ENCODE data around the gene RBM6. TPM values are rescaled to one million over a fixed set of nuclear protein-coding genes. Genes with fewer than 3 reads are reported as not detected.

Gene RBM6
- total and polyA plus RNA-seq, 2 experiments from 2014 or later = 31.8 to 53.7 TPM

GRCh38 chr3:49925485-49925884, 14.5 kb upstream of the RBM6 start:
- in situ Hi-C loops (cut with MboI) = no loop called here
- peaks cover 39% of the 10 kb centered on the region; the same call in 1 of the 2 replicates for H3K79me2 ChIP-seq (ENCODE audit: insufficient read depth)
- no peaks in the 10 kb centered on the region for H3K9me2 ChIP-seq (ENCODE audit: insufficient read depth)
- 96 to 100% methylated on average over 2 of the region's 2 CpGs for WGBS, 2 experiments (ENCODE audit: low coverage in 1 of 2, low lambda C conversion rate in 2 of 2, missing lambda C conversion rate in 2 of 2)
- H3K4me3 ChIP-seq = no peak overlapping the region
- H4K20me1 ChIP-seq (ENCODE audit: insufficient read depth) = no peaks in the 10 kb centered on the region
- H2AFZ ChIP-seq = no peak overlapping the region
- no peaks in the 10 kb centered on the region for H3K27me3 ChIP-seq (replicated peaks; ENCODE audit: insufficient read depth)
- DNase-seq = no peak
- H3K9ac ChIP-seq = no peak overlapping the region
- H3K4me1 ChIP-seq (ENCODE audit: insufficient read depth) = peaks cover 11% of the 10 kb centered on the region
- TF ChIP-seq EZH2 (IDR thresholded peaks at IDR 0.05; ENCODE audit: insufficient read depth, poor library complexity, severe bottlenecking) (no peak), EZH2phosphoT487 (IDR thresholded peaks at IDR 0.05; ENCODE audit: insufficient read depth, low read depth) (no peak)
- H3K9me3 ChIP-seq (ENCODE audit: low read depth) = no peaks in the 10 kb centered on the region
- H3K4me2 ChIP-seq (ENCODE audit: unreplicated experiment) = no peak overlapping the region
- no peak overlapping the region for H3K27ac ChIP-seq
- 0 out of 2 replicates have a peak, but pooled peaks cover 6% of the 10 kb centered on the region for H3F3A ChIP-seq (ENCODE audit: insufficient read depth)
- H3K36me3 ChIP-seq (ENCODE audit: low read depth) = no peaks in the 10 kb centered on the region

GRCh38 chr3:49926117-49926728, 13.7 kb upstream of the RBM6 start:
- Histone ChIP-seq H2AFZ (no peak overlapping the region), H3K4me1 (ENCODE audit: insufficient read depth) (peaks cover 11% of the 10 kb centered on the region), H3K27me3 (replicated peaks; ENCODE audit: insufficient read depth) (no peaks in the 10 kb centered on the region), H4K20me1 (ENCODE audit: insufficient read depth) (no peaks in the 10 kb centered on the region), H3K9me2 (ENCODE audit: insufficient read depth) (no peaks in the 10 kb centered on the region), H3F3A (ENCODE audit: insufficient read depth) (0 out of 2 replicates have a peak, but pooled peaks cover 8% of the 10 kb centered on the region), H3K4me3 (no peak overlapping the region), H3K9ac (no peak overlapping the region), H3K79me2 (ENCODE audit: insufficient read depth) (peaks cover 39% of the 10 kb centered on the region; the same call in 1 of the 2 replicates), H3K4me2 (ENCODE audit: unreplicated experiment) (no peak overlapping the region), H3K9me3 (ENCODE audit: low read depth) (no peaks in the 10 kb centered on the region), H3K27ac (no peak overlapping the region), H3K36me3 (ENCODE audit: low read depth) (no peaks in the 10 kb centered on the region)
- in situ Hi-C loops (cut with MboI) = no loop called here
- no peak for TF ChIP-seq EZH2 (IDR thresholded peaks at IDR 0.05; ENCODE audit: insufficient read depth, poor library complexity, severe bottlenecking)
- no peak for TF ChIP-seq EZH2phosphoT487 (IDR thresholded peaks at IDR 0.05; ENCODE audit: insufficient read depth, low read depth)
- DNase-seq = no peak
- 94 to 95% methylated on average over 4 of the region's 4 CpGs for WGBS, 2 experiments (ENCODE audit: low coverage in 1 of 2, low lambda C conversion rate in 2 of 2, missing lambda C conversion rate in 2 of 2)

GRCh38 chr3:49927798-49928197, 12.2 kb upstream of the RBM6 start:
- H3K36me3 ChIP-seq (ENCODE audit: low read depth) = no peaks in the 10 kb centered on the region
- no peak overlapping the region for H3K4me2 ChIP-seq (ENCODE audit: unreplicated experiment)
- H3K9ac ChIP-seq = no peak overlapping the region
- H3K79me2 ChIP-seq (ENCODE audit: insufficient read depth) = peaks cover 39% of the 10 kb centered on the region; the same call in 1 of the 2 replicates
- no peak overlapping the region for H2AFZ ChIP-seq
- H3F3A ChIP-seq (ENCODE audit: insufficient read depth) = 0 out of 2 replicates have a peak, but pooled peaks cover 8% of the 10 kb centered on the region
- no peak overlapping the region for H3K4me3 ChIP-seq
- no peak for DNase-seq
- TF ChIP-seq EZH2phosphoT487 (IDR thresholded peaks at IDR 0.05; ENCODE audit: insufficient read depth, low read depth) (no peak), EZH2 (IDR thresholded peaks at IDR 0.05; ENCODE audit: insufficient read depth, poor library complexity, severe bottlenecking) (no peak)
- no peaks in the 10 kb centered on the region for H3K27me3 ChIP-seq (replicated peaks; ENCODE audit: insufficient read depth)
- H3K9me3 ChIP-seq (ENCODE audit: low read depth) = no peaks in the 10 kb centered on the region
- peaks cover 11% of the 10 kb centered on the region for H3K4me1 ChIP-seq (ENCODE audit: insufficient read depth)
- 81 to 88% methylated on average over 5 of the region's 5 CpGs for WGBS, 2 experiments (ENCODE audit: low coverage in 1 of 2, low lambda C conversion rate in 2 of 2, missing lambda C conversion rate in 2 of 2)
- in situ Hi-C loops (cut with MboI) = no loop called here
- no peak overlapping the region for H3K27ac ChIP-seq
- H3K9me2 ChIP-seq (ENCODE audit: insufficient read depth) = no peaks in the 10 kb centered on the region
- H4K20me1 ChIP-seq (ENCODE audit: insufficient read depth) = no peaks in the 10 kb centered on the region

GRCh38 chr3:49928481-49929017, 11.4 kb upstream of the RBM6 start:
- no peak for TF ChIP-seq EZH2 (IDR thresholded peaks at IDR 0.05; ENCODE audit: insufficient read depth, poor library complexity, severe bottlenecking)
- TF ChIP-seq EZH2phosphoT487 (IDR thresholded peaks at IDR 0.05; ENCODE audit: insufficient read depth, low read depth) = no peak
- 0 out of 2 replicates have a peak, but pooled peaks cover 8% of the 10 kb centered on the region for H3F3A ChIP-seq (ENCODE audit: insufficient read depth)
- DNase-seq = peak; percentile 14
- H3K79me2 ChIP-seq (ENCODE audit: insufficient read depth) = peaks cover 39% of the 10 kb centered on the region; the same call in 1 of the 2 replicates
- 79 to 82% methylated on average over 5 of the region's 5 CpGs for WGBS, 2 experiments (ENCODE audit: low coverage in 1 of 2, low lambda C conversion rate in 2 of 2, missing lambda C conversion rate in 2 of 2)
- H3K9ac ChIP-seq = peak overlapping the region; percentile 80; the same call in 1 of the 2 replicates
- peaks cover 11% of the 10 kb centered on the region for H3K4me1 ChIP-seq (ENCODE audit: insufficient read depth)
- H3K36me3 ChIP-seq (ENCODE audit: low read depth) = no peaks in the 10 kb centered on the region
- H4K20me1 ChIP-seq (ENCODE audit: insufficient read depth) = no peaks in the 10 kb centered on the region
- peak overlapping the region; percentile 84 for H3K4me3 ChIP-seq
- in situ Hi-C loops (cut with MboI) = no loop called here
- H3K27ac ChIP-seq = no peak overlapping the region
- H3K4me2 ChIP-seq (ENCODE audit: unreplicated experiment) = peak overlapping the region; percentile 87
- peak overlapping the region; percentile 92 for H2AFZ ChIP-seq
- H3K9me3 ChIP-seq (ENCODE audit: low read depth) = no peaks in the 10 kb centered on the region
- H3K9me2 ChIP-seq (ENCODE audit: insufficient read depth) = no peaks in the 10 kb centered on the region
- no peaks in the 10 kb centered on the region for H3K27me3 ChIP-seq (replicated peaks; ENCODE audit: insufficient read depth)

All from GM23248 (cell line).